Activated naive CD8-positive, alpha-beta T cell treated with anti-CD3 and anti-CD28 coated beads, Interleukin-2, amount 10 ng/mL, durations not matched to agents 7 days and 5 days (primary cell): ENCODE data around the gene RASSF7. TPM values are rescaled to one million over a fixed set of nuclear protein-coding genes. Genes with fewer than 3 reads are reported as not detected.

Source experiments
- ATAC-seq: fragments of 150-1000 bp; cut with Tn5 transposase; one replicate; pipeline ENCODE4 v1.10.0; 2021; ENCODE audit warnings: low read depth, moderate library complexity
- POLR2A ChIA-PET: fragments of 350-600 bp; sonication (Branson Sonifier 250); formaldehyde crosslinking; loops from one replicate; lab custom pipeline; 2021; ENCODE audit warnings: antibody characterized with exemption; lab: Charles Lee
- DNase-seq: peaks from one replicate; pipeline ENCODE4 v3.0.0; 2021
- H3K27ac Mint-ChIP-seq: one replicate; pipeline ENCODE4 v1.8.0; 2022; ENCODE audit warnings: mild to moderate bottlenecking, mixed read lengths
- H3K27me3 Mint-ChIP-seq: one replicate; pipeline ENCODE4 v1.8.0; 2022; ENCODE audit warnings: mild to moderate bottlenecking, moderate library complexity, mixed read lengths
- H3K36me3 Mint-ChIP-seq: one replicate; pipeline ENCODE4 v1.8.0; 2021; ENCODE audit warnings: mild to moderate bottlenecking, mixed read lengths
- H3K4me1 Mint-ChIP-seq: one replicate; pipeline ENCODE4 v1.8.0; 2021; ENCODE audit warnings: mixed read lengths
- H3K4me3 Mint-ChIP-seq: one replicate; pipeline ENCODE4 v1.8.0; 2022; ENCODE audit warnings: mild to moderate bottlenecking, moderate library complexity, mixed read lengths
- H3K9me3 Mint-ChIP-seq: one replicate; pipeline ENCODE4 v1.8.0; 2021; ENCODE audit warnings: mixed read lengths
- total RNA-seq, 2 experiments: library from RNA; stranded (reverse); gene quantifications; one replicate each; pipeline ENCODE4 v1.2.3, GENCODE V29; 2021

The RASSF7 gene
- total RNA-seq, 2 experiments from 2014 or later = 36.5 to 41.0 TPM

DNA sequence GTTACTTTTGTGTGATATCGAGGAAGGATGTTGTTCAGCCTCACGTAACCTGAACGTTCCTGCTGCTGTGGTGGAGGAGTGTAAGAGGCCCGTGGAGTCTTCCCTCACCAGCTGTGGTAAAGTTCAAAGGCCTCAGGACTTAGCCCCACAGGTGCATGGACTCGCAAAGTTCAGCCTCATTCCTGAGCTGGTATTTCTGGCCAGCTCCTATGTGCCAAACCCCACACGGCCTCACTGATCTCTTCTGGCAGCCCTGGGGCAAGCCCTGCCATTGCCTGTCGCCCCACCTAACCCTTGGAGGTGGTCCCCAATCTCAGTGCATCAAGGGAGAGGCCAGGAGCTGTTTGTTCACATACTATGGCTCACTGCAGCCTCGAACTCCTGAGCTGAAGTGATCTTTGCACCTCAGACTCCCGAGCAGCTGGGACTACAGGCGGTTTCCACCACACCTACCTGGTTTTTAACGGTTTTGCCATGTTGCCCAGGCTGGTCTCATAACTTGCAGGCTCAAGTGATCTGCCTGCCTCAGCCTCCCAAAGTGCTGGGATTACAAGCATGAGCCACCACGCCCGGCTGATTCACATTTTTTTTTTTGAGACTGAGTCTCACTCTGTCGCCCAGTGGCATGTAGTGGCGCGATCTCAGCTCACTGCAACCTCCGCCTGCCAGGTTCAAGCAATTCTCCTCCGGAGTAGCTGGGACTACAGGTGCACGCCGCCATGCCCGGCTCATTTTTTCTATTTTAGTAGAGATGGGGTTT lies 17.7 kb downstream of the RASSF7 start:
- peaks cover 39% of the 10 kb centered on the region for H3K4me1 Mint-ChIP-seq
- POLR2A ChIA-PET = interaction anchor here (1.0 to 2.2 kb wide), 8 partner anchors 9 to 117 kb away, joined by 3 to 18 read pairs (median 4); partner anchors contain the start of genes IRF7 and TMEM80
- no peaks in the 10 kb centered on the region for H3K9me3 Mint-ChIP-seq
- peak overlapping the region; percentile 92 for H3K4me3 Mint-ChIP-seq
- H3K27me3 Mint-ChIP-seq = peaks cover 12% of the 10 kb centered on the region
- peak overlapping the region; percentile 65 for H3K27ac Mint-ChIP-seq
- DNase-seq = no peak
- peaks cover 7% of the 10 kb centered on the region for H3K36me3 Mint-ChIP-seq
- ATAC-seq = no peak

DNA sequence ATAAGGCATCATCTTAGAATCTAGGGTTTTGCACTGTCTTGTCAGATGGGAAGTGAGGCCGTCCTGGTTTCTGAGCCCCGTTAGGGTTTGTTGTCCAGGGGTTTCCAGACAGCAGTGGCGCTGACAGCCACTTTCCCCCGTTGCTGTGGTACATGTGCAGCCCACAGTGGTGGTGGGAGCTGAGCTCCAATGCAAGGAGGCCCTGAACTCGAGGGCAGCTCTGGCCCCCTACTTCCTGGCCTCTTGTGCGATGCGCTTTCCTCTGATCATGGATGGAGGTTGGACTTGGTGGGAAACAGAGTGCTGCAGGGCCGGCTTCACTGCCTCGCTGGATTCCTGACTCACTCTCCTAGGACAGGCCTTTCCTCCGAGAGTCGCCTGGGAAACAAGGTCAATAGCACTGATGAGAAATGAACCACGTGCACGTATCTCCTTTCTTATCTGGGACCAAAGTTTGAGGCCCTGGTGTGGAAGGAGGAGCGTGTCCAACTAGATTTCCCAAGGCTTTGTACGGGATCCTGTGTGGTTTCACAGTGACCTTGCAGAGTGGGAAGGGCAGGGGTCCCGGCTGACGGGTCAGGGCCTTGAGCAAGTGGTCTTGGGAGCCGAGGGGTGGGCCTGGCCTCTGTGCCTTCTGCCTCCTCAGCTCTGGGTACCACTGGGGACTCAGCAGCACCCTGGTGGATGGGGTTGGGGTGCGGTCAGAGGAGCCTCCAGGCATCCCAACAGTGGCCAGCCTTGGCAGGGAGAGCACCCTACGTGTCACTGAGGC lies 19.2 kb downstream of the RASSF7 start:
- no peaks in the 10 kb centered on the region for H3K9me3 Mint-ChIP-seq
- no peak for ATAC-seq
- no peak overlapping the region for H3K4me3 Mint-ChIP-seq
- H3K36me3 Mint-ChIP-seq = peaks cover 12% of the 10 kb centered on the region
- POLR2A ChIA-PET = interaction anchor here (1.5 kb wide), 1 partner anchor 36 kb away, joined by 3 read pairs; the partner anchor contains the start of gene IRF7
- H3K27me3 Mint-ChIP-seq = peaks cover 2% of the 10 kb centered on the region
- no peak for DNase-seq
- peaks cover 29% of the 10 kb centered on the region for H3K4me1 Mint-ChIP-seq
- H3K27ac Mint-ChIP-seq = peak overlapping the region; percentile 43

DNA sequence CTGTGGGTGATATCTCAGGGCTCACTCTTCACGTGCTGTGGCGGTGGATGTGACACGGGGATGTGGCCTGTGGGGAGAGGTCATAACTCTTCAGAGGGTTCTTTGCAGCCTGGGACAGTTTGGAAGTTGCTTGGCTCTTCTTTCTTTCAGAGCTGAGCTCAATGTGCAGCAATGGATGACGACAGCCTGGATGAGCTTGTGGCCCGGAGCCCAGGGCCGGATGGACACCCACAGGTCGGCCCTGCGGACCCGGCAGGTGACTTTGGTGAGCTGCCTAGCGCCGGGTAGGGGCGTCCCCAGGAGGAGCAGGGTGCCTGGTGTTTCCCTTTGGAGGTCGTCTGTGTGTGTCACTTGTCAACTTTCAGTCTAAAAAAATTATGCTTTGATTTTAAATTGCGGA lies 20.6 kb downstream of the RASSF7 start:
- Mint-ChIP-seq H3K36me3 (peaks cover 15% of the 10 kb centered on the region), H3K4me1 (peaks cover 32% of the 10 kb centered on the region), H3K27me3 (no peaks in the 10 kb centered on the region), H3K27ac (peak overlapping the region; percentile 49), H3K4me3 (no peak overlapping the region), H3K9me3 (no peaks in the 10 kb centered on the region)
- POLR2A ChIA-PET = interaction anchor here (0.7 to 1.5 kb wide), 2 partner anchors 32 to 34 kb away, joined by 3 read pairs; partner anchors contain the start of gene IRF7
- DNase-seq (no peak), ATAC-seq (no peak)

DNA sequence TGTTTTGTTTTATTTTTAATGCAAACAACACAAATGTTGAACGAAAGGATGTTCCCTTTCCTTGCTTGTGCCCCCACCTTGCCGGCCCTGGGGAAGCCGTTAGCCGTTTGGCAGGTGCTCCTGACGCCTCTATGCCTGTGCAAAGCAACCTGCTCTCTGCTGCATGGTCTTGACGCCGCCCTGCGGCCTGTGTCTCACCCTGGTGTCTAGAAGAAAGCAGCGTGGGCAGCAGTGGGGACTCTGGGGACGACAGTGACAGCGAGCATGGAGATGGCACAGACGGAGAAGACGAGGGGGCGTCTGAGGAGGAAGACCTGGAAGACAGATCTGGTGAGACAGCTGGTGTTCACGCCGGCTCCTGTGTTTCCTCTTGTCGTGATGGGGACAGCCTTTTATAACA lies 21.0 kb downstream of the RASSF7 start:
- Mint-ChIP-seq H3K27me3 (no peaks in the 10 kb centered on the region), H3K4me3 (no peak overlapping the region), H3K36me3 (peaks cover 18% of the 10 kb centered on the region), H3K27ac (no peak overlapping the region), H3K9me3 (no peaks in the 10 kb centered on the region), H3K4me1 (peaks cover 35% of the 10 kb centered on the region)
- ATAC-seq = no peak
- POLR2A ChIA-PET = interaction anchor here (0.7 kb wide), 1 partner anchor 32 kb away, joined by 3 read pairs; no protein-coding TSS in a partner anchor
- no peak for DNase-seq

DNA sequence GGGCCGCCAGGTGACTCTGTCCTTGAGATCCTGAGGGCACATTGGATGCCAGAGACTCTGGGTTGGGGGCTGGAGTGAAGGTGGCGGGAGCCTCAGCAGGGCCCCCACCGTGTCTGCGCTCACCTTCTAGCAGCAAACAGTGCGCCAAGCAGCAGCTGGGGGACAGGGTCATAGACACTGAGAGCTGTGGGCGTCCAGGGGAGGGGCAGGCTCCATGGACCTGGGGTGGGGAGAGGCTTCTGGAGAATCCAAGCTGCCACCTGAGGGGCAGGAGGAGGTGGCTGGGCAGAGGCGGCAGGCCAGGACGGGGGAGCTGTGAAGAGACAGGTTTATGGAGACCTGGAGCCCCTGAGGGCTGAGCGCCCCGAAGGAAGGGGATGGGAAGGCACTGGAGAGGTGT lies 23.5 kb downstream of the RASSF7 start:
- DNase-seq (no peak), ATAC-seq (no peak)
- POLR2A ChIA-PET = interaction anchor here (1.1 kb wide), 1 partner anchor 28 kb away, joined by 4 read pairs; no protein-coding TSS in a partner anchor
- H3K9me3 Mint-ChIP-seq = no peaks in the 10 kb centered on the region
- no peaks in the 10 kb centered on the region for H3K27me3 Mint-ChIP-seq
- H3K4me3 Mint-ChIP-seq = no peak overlapping the region
- H3K27ac Mint-ChIP-seq = no peak overlapping the region
- H3K4me1 Mint-ChIP-seq = peaks cover 36% of the 10 kb centered on the region
- H3K36me3 Mint-ChIP-seq = peaks cover 24% of the 10 kb centered on the region

DNA sequence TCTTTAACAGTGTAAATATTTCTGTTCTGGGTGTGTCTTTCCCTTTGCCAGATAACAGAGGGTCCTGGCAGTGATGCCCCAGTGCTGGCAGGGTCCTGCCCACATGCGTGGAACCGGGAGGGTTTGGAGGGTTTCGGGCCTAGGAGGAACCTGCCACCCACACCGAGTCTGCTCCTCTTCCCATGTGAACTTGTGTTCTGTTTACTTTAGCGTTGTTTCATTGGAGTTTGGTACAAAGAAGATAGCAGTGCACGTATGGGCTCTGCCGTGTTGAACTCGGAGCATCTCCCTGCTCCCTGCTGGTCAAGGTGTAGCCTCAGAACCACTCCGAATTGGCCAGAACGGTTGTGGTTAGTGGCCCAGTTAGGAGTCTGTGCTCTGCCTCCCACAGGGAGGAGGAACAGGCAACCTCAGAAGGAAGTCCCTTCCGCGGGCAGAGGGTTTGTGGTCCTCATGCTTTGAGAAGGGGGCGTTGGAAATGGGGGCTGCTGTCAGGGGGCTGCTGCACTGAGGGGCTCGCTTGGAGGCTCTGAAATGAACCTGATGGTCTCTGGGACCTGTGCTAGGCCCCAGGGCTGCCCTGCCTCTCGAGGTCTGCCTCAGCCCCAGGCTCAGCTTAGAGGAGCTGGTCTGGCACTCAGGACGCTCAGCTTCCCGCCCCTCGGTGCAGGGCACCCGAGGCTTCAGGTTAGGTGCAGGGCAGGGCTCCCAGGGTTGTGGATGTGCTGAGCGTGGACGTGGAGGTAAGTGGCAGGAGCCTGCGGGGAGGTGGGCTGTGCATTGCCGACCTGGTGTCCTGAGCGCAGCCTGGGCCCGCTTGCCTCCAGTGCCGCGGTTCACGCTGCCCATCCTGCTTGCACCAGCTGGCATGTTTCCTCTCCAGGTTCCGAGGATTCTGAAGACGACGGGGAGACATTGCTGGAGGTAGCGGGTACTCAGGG lies 25.9 kb downstream of the RASSF7 start:
- DNase-seq (no peak), ATAC-seq (no peak)
- peak overlapping the region; percentile 100 for H3K27ac Mint-ChIP-seq
- H3K4me1 Mint-ChIP-seq = peaks cover 30% of the 10 kb centered on the region
- H3K9me3 Mint-ChIP-seq = no peaks in the 10 kb centered on the region
- POLR2A ChIA-PET = interaction anchor here (1.0 to 3.2 kb wide), 3 partner anchors 11 to 130 kb away, joined by 3 to 28 read pairs (median 22); partner anchors contain the start of gene PHRF1
- H3K36me3 Mint-ChIP-seq = peaks cover 37% of the 10 kb centered on the region
- H3K4me3 Mint-ChIP-seq = peak overlapping the region; percentile 86
- H3K27me3 Mint-ChIP-seq = no peaks in the 10 kb centered on the region

DNA sequence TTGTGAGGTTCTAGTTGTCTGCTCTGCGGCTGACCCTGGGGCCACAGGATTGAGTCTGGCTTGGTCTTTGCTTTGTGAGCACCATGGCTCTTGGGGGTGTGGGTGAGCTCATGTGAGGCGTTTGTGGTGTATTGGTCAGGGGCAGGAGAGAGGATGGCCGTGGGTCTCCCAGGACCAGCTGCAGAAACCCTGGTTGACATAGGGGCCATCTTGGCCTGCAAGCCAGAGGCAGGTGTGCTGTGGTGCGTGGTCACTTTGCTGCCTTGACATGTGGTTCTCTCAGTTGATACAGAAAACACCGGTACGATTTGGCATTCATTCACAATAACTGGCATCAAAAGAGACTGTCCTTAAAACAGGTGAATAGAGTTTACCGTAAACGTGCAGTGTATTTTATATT lies 26.8 kb downstream of the RASSF7 start:
- Mint-ChIP-seq H3K27me3 (no peaks in the 10 kb centered on the region), H3K4me3 (peak overlapping the region; percentile 86), H3K36me3 (peaks cover 40% of the 10 kb centered on the region), H3K27ac (peak overlapping the region; percentile 100), H3K9me3 (no peaks in the 10 kb centered on the region), H3K4me1 (peaks cover 27% of the 10 kb centered on the region)
- POLR2A ChIA-PET = interaction anchor here (1.0 to 3.2 kb wide), 8 partner anchors 10 to 131 kb away, joined by 3 to 28 read pairs (median 8); partner anchors contain the start of genes HRAS, IRF7, LMNTD2 and PHRF1
- no peak for DNase-seq
- ATAC-seq = peak; percentile 16

DNA sequence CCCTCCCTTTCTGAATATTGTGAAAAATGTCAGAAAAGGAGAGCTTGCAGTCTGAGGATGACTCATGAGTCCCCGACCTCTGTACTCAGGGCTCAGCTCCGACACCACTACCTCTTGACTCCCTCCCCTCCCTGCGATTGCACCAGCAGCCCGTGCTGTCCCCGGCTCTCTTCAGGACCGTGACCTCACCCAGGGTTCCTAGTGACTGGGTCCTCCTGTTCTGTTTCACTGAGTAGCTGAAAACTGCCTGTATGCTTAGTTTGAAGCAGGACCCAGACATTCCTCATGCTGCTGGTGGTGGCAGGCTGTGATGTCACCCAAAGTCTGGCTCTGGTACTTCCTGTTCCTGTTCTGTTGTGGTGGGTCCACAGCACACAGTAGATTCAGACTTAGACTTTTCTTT lies 27.2 kb downstream of the RASSF7 start:
- POLR2A ChIA-PET = interaction anchor here (1.0 to 3.2 kb wide), 8 partner anchors 10 to 131 kb away, joined by 3 to 28 read pairs (median 8); partner anchors contain the start of genes HRAS, IRF7, LMNTD2 and PHRF1
- H3K27ac Mint-ChIP-seq = peak overlapping the region; percentile 100

DNA sequence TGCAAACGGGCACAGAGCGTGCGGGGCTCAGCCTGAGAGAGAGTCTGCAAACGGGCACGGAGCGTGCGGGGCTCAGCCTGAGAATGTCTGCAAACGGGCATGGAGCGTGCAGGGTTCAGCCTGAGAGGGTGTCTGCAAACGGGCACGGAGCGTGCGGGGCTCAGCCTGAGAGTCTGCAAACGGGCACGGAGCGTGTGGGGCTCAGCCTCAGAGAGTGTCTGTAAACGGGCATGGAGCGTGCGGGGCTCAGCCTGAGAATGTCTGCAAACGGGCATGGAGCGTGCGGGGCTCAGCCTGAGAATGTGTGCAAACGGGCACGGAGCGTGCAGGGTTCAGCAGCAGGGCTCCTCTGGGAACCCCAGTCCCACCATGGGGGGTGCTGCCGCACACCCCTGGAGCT lies 29.0 kb downstream of the RASSF7 start:
- no peak for DNase-seq
- Mint-ChIP-seq H3K9me3 (no peaks in the 10 kb centered on the region), H3K27me3 (no peaks in the 10 kb centered on the region), H3K36me3 (peaks cover 43% of the 10 kb centered on the region), H3K4me1 (peaks cover 27% of the 10 kb centered on the region), H3K27ac (peak overlapping the region; percentile 58), H3K4me3 (no peak overlapping the region)
- no peak for ATAC-seq
- POLR2A ChIA-PET = interaction anchor here (1.6 to 3.2 kb wide), 2 partner anchors 21 to 24 kb away, joined by 6 to 22 read pairs; no protein-coding TSS in a partner anchor

More for the DNA sequence above, 27.2 kb downstream of the RASSF7 start:
- H3K9me3 Mint-ChIP-seq = no peaks in the 10 kb centered on the region
- H3K4me1 Mint-ChIP-seq = peaks cover 27% of the 10 kb centered on the region
- H3K36me3 Mint-ChIP-seq = peaks cover 43% of the 10 kb centered on the region
- ATAC-seq (peak; percentile 95), DNase-seq (peak; percentile 78)
- H3K27me3 Mint-ChIP-seq = no peaks in the 10 kb centered on the region
- peak overlapping the region; percentile 86 for H3K4me3 Mint-ChIP-seq

DNA sequence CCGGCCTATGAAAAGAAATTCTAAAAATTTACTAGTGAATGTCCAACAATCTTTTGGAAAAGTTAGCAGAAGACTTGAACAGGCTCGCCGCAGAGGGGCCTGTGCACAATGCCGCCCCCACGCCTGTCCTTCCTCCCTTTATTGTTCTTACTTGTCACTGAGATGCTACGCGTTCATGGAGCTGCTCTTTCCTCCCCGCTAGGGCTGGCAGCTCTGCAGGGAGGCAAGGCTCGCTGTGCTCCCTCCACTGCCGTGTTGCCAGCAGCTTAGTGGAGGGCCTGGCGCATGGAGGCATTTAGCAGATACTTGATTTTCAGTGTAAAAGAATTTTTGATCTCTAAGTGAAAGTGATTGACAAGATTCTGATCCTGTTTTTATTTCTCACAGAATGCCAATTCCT lies 30.2 kb downstream of the RASSF7 start:
- POLR2A ChIA-PET = no interaction called here
- no peak overlapping the region for H3K27ac Mint-ChIP-seq

DNA sequence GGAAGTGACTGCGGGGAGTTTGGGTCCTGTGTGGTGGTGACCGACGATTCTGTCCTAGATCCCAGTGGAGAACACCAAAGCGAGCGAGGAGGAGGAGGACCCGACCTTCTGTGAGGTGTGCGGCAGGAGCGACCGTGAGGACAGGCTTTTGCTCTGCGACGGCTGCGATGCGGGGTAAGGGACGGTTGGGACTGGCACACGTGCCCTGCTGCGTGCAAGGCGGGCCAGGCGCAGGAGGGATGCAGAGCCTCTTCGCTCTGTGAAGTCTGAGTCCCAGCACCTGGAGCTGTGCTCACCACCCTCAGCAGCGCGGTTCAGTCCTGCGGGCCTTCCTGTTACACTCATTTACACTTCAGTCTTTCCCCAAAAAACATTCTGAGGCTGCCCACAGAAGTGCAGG lies 31.7 kb downstream of the RASSF7 start:
- H3K27me3 Mint-ChIP-seq = no peaks in the 10 kb centered on the region
- peaks cover 46% of the 10 kb centered on the region for H3K36me3 Mint-ChIP-seq
- DNase-seq (no peak), ATAC-seq (no peak)
- H3K4me3 Mint-ChIP-seq = no peak overlapping the region
- POLR2A ChIA-PET = no interaction called here
- H3K9me3 Mint-ChIP-seq = no peaks in the 10 kb centered on the region
- no peak overlapping the region for H3K27ac Mint-ChIP-seq
- peaks cover 29% of the 10 kb centered on the region for H3K4me1 Mint-ChIP-seq

More for the DNA sequence above, 30.2 kb downstream of the RASSF7 start:
- H3K27me3 Mint-ChIP-seq = no peaks in the 10 kb centered on the region
- H3K4me1 Mint-ChIP-seq = peaks cover 30% of the 10 kb centered on the region
- H3K9me3 Mint-ChIP-seq = no peaks in the 10 kb centered on the region
- DNase-seq (no peak), ATAC-seq (no peak)
- H3K36me3 Mint-ChIP-seq = peaks cover 46% of the 10 kb centered on the region
- no peak overlapping the region for H3K4me3 Mint-ChIP-seq

DNA sequence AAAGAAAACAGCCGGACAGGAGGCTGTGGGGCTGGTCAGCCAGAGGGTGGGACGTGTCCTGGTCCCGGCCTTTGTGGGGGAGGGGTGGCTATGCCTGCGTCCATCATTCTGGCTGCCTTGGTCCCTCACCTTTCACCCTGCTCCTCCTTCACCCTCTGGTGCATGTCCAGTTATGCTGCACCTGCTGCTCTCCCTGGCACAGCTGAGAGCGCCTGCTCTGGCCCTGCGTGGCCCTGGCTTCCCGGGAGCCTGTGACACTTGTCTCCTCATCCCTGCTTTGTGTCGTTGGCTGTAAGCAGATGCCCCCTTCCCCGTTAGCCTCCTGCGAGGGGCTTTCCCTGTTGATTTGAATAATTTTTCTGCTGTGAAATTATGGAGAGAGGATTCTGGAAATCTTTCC lies 32.1 kb downstream of the RASSF7 start:
- no peak for ATAC-seq
- Mint-ChIP-seq H3K27me3 (no peaks in the 10 kb centered on the region), H3K4me3 (no peak overlapping the region), H3K4me1 (peaks cover 26% of the 10 kb centered on the region), H3K27ac (no peak overlapping the region), H3K9me3 (no peaks in the 10 kb centered on the region), H3K36me3 (peaks cover 46% of the 10 kb centered on the region)
- POLR2A ChIA-PET = no interaction called here
- no peak for DNase-seq
